ENCODE results near the gene MAP3K5.
"Not testable (repeated sequence)": the region's sequence is repeated elsewhere in the genome, so short reads cannot be mapped to it uniquely, and the experiment has no call there.

MAP3K5 gene, protein sequence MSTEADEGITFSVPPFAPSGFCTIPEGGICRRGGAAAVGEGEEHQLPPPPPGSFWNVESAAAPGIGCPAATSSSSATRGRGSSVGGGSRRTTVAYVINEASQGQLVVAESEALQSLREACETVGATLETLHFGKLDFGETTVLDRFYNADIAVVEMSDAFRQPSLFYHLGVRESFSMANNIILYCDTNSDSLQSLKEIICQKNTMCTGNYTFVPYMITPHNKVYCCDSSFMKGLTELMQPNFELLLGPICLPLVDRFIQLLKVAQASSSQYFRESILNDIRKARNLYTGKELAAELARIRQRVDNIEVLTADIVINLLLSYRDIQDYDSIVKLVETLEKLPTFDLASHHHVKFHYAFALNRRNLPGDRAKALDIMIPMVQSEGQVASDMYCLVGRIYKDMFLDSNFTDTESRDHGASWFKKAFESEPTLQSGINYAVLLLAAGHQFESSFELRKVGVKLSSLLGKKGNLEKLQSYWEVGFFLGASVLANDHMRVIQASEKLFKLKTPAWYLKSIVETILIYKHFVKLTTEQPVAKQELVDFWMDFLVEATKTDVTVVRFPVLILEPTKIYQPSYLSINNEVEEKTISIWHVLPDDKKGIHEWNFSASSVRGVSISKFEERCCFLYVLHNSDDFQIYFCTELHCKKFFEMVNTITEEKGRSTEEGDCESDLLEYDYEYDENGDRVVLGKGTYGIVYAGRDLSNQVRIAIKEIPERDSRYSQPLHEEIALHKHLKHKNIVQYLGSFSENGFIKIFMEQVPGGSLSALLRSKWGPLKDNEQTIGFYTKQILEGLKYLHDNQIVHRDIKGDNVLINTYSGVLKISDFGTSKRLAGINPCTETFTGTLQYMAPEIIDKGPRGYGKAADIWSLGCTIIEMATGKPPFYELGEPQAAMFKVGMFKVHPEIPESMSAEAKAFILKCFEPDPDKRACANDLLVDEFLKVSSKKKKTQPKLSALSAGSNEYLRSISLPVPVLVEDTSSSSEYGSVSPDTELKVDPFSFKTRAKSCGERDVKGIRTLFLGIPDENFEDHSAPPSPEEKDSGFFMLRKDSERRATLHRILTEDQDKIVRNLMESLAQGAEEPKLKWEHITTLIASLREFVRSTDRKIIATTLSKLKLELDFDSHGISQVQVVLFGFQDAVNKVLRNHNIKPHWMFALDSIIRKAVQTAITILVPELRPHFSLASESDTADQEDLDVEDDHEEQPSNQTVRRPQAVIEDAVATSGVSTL (N-terminal part only)

DNA sequence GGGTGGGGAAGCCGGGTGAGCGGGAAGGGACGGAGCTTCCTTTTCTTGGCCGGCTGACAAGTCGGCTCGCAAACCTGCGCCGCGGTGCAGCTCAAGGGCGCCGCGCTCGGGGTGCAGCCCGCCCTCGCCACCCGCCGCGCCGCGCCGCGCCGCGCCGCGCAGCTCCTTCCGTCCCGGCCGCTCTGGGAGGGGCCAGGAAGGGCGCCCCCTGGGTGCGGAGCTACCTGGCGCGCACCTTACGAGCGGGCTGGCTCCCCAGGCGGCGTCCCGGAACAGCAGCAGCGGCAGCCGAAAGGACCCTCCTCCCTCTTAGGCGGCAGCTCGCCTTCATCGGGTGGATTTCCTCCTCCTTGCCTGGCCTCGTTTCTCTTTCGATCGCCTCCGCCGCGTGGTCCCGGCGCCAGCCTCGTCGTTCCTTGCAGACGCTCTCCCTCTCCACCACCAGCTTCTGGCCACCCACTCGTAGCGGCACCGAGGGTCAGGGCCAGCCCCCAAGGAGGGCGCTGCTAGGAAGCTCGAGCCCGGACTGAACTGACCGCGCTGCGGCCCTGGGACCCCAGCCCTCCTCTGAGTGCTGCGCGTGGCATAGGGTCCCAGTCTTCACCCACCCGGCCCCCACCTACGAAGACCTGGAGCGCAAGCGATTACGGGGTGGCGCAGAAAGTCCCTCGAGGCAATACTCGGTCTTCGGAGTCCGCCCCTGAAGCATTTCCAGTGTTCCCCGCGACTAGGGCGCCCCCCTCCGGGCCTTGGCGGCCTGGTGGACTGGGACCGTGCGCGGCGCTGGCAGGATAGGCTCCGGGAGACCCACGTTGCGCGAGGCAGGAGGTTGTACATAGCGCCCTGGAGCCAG is at the start of gene MAP3K5:
Gene MAP3K5 (minus strand): TSS at position 68 of the 853 bp plus-strand sequence. CDS start 320 bp downstream, outside the sequence.
- peak; percentile 96 to 97 for DNase-seq

DNA sequence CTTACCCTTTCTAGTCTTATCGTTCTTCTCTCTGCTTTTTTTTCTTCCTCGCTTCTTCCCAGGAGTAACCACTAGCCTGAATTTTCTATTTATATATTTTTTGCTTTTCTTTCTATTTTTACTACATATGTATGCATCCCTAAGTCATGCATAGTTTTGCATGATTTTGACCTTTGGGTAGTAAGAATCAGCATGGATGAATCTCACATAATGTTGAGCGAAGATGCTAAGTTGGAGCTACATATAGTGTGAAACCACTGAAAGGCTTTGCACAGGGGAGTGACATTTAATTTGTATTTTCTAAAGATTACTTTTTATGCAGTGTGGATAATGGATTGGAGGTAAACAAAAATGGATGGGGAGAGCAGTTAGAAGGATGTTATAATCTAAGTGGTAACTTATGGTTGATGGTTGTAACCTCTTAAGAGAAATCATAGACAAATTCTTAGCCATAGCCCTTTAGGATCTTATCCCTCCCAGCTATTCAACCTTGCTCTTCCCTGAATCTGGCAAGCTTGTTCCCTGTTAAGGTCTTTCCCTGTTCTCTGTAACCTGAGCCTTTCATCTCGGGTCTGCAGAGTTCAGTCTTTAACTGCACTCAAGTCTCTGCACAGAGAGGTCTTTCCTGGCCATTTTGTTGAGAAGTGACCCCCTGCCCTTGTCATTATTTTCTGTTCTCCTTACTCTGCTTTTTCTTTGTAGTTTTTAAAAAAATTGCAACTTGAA is 48.2 kb upstream of the MAP3K5 start:
- DNase-seq: no peak

DNA sequence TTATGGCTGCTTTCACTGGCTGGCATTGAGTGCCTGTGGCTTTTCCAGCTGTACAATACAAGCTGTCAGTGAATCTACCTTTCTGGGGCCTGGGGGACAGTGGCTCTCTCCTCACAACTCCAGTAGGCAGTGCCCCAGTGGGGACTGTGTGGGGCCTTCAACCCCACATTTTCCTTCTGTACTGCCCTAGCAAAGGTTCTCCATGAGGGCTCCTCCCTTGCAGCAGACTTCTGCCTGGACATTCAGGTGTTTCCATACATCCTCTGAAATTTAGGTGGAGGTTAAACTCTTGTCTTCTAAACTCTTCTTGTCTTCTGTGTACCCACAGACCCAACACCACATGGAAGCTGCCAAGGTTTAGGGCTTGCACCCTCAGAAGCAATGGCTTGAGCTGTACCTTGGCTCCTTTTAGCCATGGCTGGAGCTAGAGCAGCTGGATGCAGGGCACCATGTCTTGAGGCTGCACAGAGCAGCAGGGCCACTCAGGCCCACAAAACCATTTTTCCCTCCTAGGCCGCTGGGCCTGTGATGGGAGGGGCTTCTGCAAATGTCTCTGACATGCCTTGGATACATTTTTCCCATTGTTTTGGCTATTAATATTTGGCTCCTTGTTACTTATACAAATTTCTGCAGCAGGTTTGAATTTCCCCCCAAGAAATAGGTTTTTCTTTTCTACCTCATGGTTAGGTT is 39.7 kb upstream of the MAP3K5 start:
- DNase-seq: no peak

DNA sequence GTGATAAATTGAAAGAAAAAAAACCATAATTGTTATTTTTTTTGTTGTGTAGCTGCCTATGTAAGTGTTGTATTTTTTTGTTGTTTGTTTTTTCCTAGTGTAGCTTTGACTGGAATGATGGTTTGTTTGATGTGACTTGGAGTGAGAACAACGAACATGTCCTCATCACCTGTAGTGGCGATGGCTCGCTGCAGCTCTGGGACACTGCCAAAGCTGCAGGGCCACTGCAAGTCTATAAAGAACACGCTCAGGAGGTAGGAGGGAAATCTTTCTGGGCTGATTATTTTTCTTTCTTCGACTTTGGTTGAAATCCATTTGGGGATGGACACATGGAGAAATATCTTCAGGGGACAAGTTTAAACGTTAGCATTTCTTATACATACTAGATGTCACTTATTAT is 33.9 kb upstream of the MAP3K5 start:
- no peak for DNase-seq

DNA sequence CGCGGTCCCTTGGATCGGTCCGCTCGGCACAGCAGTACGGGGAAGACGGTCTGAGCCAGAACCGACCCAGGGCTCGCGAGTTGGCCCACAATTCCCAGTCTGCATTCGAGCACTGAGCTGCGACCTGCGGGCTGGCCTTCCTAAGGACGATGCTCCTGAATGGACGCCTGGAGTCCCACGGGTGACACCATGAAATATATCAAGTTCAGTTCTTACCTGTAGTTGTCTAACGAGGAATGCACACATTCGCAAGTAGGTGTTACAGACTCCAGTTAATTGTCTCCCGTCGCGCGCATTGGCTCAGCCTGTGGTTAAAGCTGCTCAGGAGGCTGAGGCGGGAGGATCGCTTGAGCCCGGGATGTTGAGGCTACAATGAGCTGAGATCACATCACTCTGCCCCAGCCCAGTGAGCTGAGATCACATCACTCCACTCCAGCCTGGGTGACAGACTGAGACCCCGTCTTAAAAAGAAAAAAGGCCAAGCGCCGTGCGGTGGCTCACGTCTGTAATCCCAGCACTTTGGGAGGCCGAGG is 30.9 kb upstream of the MAP3K5 start:
- no peak for DNase-seq

DNA sequence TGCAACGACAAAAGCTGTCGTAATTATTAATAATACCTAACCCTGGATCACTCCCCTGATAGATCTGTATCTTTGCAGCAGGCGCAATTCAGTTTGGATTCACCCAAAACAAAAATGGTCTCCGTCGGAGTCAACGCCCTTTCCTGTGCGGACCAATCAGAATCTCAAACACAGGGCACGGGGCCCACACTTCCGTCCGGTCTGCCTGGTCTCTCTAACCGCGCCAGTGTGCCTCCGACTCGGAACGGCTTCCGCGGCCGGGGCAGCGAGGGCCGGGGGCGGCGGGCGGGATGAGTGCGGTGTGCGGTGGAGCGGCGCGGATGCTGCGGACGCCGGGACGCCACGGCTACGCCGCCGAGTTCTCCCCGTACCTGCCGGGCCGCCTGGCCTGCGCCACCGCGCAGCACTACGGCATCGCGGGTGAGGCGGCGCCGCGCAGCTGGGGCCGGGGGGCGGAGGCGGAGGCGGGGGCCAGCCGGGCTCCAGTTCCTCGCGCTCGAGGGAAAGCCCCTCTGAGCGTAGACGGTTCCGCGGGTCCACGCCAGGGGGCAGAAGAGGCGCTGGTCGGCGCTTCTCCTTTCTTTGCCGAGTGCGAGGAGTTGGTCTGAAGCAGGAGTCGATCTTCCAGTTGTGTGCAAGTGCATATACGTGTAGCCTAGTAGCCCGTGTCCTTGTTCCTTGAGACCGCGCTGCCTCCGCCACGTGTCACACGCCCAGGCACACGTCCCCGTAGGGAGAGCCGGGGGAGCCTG is 30.3 kb upstream of the MAP3K5 start, which contains the start of gene PEX7:
Gene PEX7 (plus strand): TSS at position 217 of the 752 bp plus-strand sequence. CDS start 74 bp downstream, at position 291.
- peak; percentile 88 to 91 for DNase-seq

DNA sequence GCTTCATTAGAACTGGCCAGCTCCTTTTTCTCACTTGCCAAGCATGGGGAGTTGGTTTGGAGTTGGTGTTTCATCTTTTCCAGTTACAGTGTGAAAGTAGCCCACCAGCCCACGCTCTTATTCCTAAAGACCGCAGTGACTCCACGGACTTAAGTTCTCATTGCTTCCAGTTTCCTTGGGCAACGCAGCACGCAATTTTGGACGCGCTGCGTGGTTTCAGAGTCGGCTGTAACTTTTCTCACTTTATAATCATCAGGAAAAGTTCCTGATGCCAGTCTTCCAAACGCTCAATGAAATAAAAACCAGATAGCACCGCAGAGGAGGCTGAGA is 29.7 kb upstream of the MAP3K5 start:
- DNase-seq: peak; percentile 36 to 46

DNA sequence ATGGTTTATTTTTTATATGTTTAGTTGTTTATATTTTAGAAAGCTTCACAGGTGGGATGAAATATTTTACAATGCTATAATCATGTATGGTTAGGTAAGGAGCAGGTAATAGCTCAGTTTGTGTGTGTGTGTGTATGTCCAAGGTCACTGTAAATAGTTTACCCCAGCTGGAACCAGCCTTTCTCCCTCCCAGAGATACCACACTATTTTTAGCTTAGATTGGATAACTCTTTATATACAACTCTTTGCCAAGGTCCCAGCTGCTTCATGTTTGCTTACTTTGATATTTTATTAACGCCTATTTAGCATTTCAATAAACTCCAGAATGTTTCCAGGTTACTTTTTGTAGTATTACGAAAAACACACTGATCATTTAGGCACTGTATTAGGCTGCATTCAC is 28.3 kb upstream of the MAP3K5 start:
- DNase-seq: no peak

DNA sequence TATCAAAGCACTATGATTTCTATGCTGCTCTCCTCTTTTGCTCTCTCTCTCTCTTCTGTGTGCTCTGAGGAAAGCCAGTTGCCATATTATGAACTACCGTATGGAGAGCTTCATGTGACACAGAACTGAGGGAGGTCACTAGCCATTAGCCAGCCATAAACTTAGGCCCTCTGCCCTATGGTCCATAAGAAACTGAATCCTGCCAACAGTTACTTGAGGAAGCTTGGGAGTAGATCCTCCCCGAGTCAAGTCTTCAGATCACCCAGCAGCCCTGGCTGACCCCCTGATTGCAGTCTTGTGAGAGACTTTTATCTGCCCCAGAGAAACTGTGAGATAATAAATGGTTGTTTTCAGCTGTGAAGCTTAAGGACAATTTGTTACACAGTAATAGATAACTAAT is 24.4 kb upstream of the MAP3K5 start:
- no peak for DNase-seq

DNA sequence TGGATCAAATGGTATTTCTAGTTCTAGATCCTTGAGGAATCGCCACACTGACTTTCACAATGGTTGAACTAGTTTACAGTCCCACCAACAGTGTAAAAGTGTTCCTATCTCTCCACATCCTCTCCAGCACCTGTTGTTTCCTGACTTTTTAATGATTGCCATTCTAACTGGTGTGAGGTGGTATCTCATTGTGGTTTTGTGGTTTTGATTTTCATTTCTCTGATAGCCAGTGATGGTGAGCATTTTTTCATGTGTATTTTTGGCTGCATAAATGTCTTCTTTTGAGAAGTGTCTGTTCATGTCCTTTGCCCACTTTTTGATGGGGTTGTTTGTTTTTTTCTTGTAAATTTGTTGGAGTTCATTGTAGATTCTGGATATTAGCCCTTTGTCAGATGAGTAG is 23.3 kb upstream of the MAP3K5 start:
- not testable (repeated sequence) for DNase-seq

DNA sequence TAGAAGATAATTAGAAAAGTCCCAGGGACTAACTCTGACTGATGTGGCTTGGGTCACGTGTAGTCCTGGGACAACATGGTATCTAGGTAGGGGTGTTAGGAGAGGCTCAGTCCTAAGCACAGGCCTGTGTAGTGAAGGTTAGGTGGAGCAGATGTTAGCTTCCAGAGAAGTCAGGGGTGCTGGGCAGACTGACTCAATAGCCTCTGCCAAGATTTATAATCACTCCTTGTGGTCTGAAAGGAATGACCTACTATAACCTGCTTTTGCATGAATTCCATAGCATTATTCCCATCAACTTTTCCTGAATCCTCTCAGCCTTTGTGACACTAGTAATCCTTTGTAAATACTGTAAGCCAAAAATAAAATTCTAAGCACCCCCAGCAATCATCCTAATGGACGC is 19.9 kb upstream of the MAP3K5 start:
- no peak for DNase-seq

DNA sequence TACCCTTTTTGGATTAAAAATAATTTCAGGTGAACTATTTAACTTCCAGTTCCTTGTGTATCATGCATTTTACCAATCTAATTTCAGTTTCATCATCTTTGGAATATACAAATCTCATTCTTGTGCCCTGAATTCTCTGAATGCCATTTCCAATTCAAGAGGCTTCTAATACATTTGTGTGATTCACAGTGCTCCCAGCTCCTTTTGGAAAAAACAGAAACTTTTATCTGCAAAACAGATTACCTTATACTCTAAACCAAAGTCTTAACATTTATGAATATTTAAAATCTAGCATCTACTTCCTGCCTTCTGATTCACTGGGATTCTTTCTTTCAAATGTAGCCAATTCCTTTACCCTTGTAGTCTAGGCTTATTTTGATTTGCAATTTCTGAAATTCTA is 19.0 kb upstream of the MAP3K5 start:
- DNase-seq: no peak

DNA sequence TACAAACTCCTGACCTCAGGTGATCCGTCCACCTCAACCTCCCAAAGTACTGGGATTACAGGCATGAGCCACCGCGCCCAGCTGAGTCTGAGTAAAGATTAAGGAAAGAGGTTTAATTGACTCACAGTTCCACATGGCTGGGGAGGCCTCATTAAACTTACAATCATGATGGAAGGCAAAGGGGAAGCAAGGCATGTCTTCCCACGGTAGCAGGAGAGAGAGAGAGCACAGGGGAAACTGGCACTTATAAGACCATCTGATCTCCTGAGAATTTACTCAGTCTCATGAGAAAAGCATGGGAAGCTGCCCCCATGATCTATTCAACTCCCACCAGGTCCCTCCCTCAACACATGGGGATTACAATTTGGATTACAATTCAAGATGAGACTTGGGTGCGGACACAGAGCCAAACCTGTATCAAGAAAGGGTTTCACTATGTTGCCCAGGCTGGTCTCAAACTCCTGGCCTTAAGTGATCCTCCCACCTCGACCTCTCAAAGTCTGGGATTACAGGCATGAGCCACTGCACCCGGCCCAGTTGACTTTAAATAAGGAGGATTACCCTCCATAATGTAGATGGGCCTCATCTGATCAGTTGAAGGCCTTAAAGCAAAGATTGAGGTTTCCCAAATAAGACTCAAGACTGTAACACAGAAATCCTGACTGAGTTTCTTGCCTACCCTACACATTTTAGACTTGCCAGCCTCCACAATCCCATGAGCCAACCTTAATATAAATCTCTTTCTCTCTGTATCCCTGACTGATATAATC is 17.0 kb upstream of the MAP3K5 start:
- DNase-seq: no peak

DNA sequence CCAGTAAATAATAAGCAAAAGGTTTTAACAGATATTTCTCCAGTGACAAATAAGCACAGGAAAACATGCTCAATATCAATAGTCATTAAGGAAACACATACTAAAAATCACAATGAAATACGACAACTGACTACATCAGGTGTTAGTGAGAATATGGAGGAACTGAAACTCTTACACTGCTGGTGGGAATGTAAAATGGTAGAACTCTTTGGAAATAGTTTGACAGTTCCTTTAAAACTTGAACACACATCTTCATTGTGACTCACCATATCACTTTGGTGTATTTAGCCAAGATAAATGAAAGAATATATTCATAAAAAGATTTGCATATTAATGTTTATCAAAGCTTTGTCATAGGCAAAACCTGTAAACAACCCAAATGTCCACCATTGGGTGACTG is 11.3 kb upstream of the MAP3K5 start:
- DNase-seq: no peak

DNA sequence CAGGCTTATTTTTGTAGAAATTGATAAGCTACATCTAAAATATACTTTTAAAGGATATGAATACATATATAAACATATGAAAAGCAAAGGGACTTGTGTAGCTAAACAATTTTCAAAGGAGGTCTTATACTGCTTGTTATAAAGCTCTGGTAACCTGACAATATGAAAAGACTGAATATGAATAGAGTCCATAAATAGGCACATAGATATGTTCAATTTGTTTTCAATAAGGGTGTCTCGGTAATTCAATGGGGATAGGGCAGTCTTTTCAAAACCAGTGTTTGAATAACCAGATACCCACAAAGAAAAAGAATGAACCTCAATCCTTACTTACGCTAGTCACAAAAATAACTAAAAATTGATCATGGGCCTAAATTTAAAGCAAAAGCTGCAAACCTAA is 9.3 kb upstream of the MAP3K5 start:
- no peak for DNase-seq

DNA sequence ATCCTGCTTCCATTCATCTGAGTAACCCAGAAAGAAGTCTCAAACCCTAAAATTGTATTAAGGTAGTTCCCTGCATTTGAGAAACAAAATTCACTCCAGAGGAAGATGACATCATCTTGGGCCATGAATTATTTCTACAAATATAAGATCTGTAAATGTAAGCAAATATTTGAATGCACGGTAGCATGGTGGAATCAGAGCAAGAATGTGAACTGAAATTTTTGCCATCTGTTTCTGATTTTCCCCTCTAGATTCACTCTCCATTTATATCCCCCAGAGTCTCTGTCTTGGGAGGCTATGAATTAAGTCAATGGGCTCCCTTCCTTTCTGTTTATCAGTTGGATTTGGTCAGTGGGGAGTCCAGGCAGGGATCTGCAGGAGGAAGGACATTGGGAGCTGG is 5.8 kb upstream of the MAP3K5 start:
- no peak for DNase-seq

DNA sequence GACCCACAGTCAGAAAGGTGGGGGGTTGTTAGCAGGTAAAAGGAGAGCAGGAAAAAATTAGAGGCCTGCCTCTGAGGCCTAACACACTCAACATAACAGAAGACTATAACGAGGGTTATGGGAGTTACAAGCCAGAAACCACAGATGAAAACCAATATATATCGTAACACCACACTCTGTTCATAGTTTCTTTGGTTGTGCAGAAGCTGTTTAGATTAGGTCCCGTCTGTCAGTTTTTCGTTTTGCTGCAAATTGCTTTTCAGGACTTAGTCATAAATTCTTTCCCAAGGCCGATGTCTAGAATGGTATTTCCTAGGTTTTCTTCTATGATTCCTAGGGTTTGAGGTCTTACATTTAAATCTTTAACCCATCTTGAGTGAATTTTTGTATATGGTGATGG is 3.7 kb upstream of the MAP3K5 start:
- no peak for DNase-seq

DNA sequence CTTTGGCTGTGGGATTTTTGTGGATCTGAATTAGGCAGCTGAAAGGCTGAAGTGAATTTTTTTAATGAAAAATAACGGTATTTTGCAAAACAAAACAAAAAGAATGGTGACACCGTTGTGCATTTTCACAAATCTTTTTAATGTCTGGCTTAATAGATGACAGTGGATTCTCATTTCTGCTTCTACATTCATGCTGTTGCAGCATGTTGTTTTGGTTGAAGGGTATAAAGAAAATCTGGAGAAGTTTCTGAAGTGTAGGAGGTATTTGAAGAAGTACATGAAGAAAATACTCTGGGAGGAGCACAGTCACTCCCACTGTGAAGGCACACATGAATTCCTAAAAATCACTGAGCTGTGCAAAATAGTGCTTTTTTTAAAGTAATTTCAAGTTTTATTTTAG is 3.1 kb upstream of the MAP3K5 start:
- DNase-seq: no peak

DNA sequence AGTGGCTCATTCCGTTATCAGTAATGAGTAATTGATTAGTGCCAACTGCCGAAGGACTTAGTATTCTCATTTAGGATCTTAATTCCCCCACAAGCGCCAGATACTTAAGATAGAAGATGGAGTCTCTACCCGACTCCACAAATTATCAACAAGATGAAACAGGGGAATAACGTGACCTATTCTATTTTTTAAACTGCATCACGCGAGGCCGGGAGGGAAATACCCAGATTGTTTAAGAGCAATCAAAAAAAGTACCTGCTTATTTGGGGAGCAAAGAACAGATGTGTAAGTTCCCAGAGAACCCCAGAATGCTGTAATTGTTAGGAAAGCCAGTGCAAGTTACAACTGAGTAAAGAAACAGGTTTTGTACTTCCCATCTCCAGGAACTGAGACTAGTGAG is 1.1 kb upstream of the MAP3K5 start:
- no peak for DNase-seq

Measured in activated CD4-positive, alpha-beta T cell treated with anti-CD3 and anti-CD28 coated beads, Interleukin-2, amount 50 U/mL, for 48 hours (primary cell).